ENCODE measurements around the gene ZNF224.

The ZNF224 gene

GRCh38 chr19:44093931-44094765, at the start of gene ZNF224:
ZNF224 (plus strand) TSS chr19:44094361; CDS start chr19:44097874, 3,513 bp downstream.
- Histone ChIP-seq H3K79me2 (ENCODE audit: insufficient read depth, low read length) (peaks cover 47% of the 10 kb centered on the region), H2AFZ (ENCODE audit: low read depth, low read length) (peak within 1 kb of the TSS; percentile 98), H4K20me1 (ENCODE audit: insufficient read depth, low read length) (no peaks in the 10 kb centered on the region; the same call in 1 of the 2 replicates), H3K4me3 (ENCODE audit: low read depth in 1 of 2, low read length in 2 of 2) (peak within 1 kb of the TSS; percentile 90), H3K4me2 (ENCODE audit: insufficient read depth, low read length) (peak within 1 kb of the TSS; percentile 69), H3K27ac (ENCODE audit: low read length) (peak within 1 kb of the TSS; percentile 87), H3K9me3 (ENCODE audit: insufficient read depth, low read length, severe bottlenecking) (no peaks in the 10 kb centered on the region), H3K36me3 (ENCODE audit: insufficient read depth, low read length) (peaks cover 28% of the 10 kb centered on the region), H3K27me3 (ENCODE audit: insufficient read depth, low read length, poor library complexity) (no peaks in the 10 kb centered on the region), H3K9ac (ENCODE audit: low read depth, low read length) (peak within 1 kb of the TSS; percentile 73), H3K4me1 (ENCODE audit: insufficient read depth, low read length) (peaks cover 27% of the 10 kb centered on the region)
- TF ChIP-seq, protein P1, sequence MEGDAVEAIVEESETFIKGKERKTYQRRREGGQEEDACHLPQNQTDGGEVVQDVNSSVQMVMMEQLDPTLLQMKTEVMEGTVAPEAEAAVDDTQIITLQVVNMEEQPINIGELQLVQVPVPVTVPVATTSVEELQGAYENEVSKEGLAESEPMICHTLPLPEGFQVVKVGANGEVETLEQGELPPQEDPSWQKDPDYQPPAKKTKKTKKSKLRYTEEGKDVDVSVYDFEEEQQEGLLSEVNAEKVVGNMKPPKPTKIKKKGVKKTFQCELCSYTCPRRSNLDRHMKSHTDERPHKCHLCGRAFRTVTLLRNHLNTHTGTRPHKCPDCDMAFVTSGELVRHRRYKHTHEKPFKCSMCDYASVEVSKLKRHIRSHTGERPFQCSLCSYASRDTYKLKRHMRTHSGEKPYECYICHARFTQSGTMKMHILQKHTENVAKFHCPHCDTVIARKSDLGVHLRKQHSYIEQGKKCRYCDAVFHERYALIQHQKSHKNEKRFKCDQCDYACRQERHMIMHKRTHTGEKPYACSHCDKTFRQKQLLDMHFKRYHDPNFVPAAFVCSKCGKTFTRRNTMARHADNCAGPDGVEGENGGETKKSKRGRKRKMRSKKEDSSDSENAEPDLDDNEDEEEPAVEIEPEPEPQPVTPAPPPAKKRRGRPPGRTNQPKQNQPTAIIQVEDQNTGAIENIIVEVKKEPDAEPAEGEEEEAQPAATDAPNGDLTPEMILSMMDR (IDR thresholded peaks at IDR 0.05; ENCODE audit: borderline replicate concordance, extremely low read depth, low read length, poor library complexity, severe bottlenecking), result no peak
- DNase-seq (peak; percentile 91), ATAC-seq (ENCODE audit: insufficient read depth, low read depth) (peak; percentile 89)

DNA sequence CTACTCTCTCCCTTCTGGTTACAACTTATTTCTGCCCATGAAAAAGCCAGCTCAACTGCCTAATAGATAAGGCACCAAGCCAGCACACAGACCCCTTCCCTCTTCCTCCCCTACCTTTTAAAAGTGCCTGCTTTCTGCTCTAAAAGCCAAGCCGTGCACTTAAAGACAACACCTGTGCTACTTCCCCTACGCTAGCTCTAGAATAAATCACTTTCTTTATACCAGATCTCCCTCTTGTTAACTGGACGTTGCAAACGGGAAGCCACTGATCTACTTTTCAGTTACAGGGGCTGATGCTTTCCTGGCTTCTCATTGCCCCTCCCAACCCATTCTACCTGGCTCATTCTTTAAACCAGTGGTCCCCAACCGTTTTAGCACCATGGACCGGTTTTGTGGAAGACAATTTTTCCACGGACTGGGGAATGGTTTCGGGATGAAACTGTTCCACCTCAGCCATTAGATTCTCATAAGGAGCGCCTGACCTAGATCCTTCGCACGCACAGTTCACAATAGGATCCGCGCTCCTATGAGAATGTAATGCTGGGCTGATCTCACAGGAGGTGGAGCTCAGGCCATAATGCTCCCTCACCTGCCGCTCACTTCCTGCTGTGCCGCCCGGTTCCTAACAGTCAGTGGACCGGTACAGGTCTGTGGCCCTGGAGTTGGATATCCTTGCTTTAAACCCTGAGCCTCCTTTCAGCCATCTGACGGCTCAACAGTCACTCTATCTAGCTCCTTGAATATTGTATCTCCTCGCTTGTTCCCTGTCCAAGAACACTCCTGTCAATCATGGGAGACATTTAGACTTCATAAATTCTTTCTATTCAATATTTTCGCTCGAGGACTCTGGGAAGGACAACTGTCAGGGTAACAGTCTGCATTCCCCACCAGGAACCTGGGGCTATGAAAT, 43.2 kb upstream of the ZNF224 start:
- Histone ChIP-seq H3K36me3 (ENCODE audit: insufficient read depth, low read length) (peaks cover 4% of the 10 kb centered on the region), H2AFZ (ENCODE audit: low read depth, low read length) (peak overlapping the region; percentile 93), H3K27ac (ENCODE audit: low read length) (peak overlapping the region; percentile 38; the same call in 1 of the 2 replicates), H3K4me1 (ENCODE audit: insufficient read depth, low read length) (peaks cover 18% of the 10 kb centered on the region), H3K9me3 (ENCODE audit: insufficient read depth, low read length, severe bottlenecking) (no peaks in the 10 kb centered on the region), H3K79me2 (ENCODE audit: insufficient read depth, low read length) (peaks cover 2% of the 10 kb centered on the region; the same call in 1 of the 2 replicates), H3K4me2 (ENCODE audit: insufficient read depth, low read length) (peak overlapping the region; percentile 67), H3K4me3 (ENCODE audit: low read depth in 1 of 2, low read length in 2 of 2) (peak overlapping the region; percentile 26 to 73; a peak in 3 of 4 replicates), H4K20me1 (ENCODE audit: insufficient read depth, low read length) (no peaks in the 10 kb centered on the region), H3K9ac (ENCODE audit: low read depth, low read length) (peak overlapping the region; percentile 51; the same call in 1 of the 2 replicates), H3K27me3 (ENCODE audit: insufficient read depth, low read length, poor library complexity) (no peaks in the 10 kb centered on the region)
- no peak for DNase-seq
- no peak for ATAC-seq (ENCODE audit: insufficient read depth, low read depth)
- TF ChIP-seq EZH2 (IDR thresholded peaks at IDR 0.05; ENCODE audit: borderline replicate concordance, low read depth, low read length, severe bottlenecking), result no peak
- TF ChIP-seq, protein P1 (IDR thresholded peaks at IDR 0.05; ENCODE audit: borderline replicate concordance, extremely low read depth, low read length, poor library complexity, severe bottlenecking), result no peak

- no peaks in the 10 kb centered on the region for H3K27me3 ChIP-seq (ENCODE audit: insufficient read depth, low read length, poor library complexity)
- H3K4me2 ChIP-seq (ENCODE audit: insufficient read depth, low read length), result peak within 1 kb of the TSS; percentile 67
- TF ChIP-seq EZH2 (IDR thresholded peaks at IDR 0.05; ENCODE audit: borderline replicate concordance, low read depth, low read length, severe bottlenecking), result no peak
- TF ChIP-seq, protein P1 (IDR thresholded peaks at IDR 0.05; ENCODE audit: borderline replicate concordance, extremely low read depth, low read length, poor library complexity, severe bottlenecking), result no peak
- peak within 1 kb of the TSS; percentile 93 for H2AFZ ChIP-seq (ENCODE audit: low read depth, low read length)
- H3K4me3 ChIP-seq (ENCODE audit: low read depth in 1 of 2, low read length in 2 of 2), result peak within 1 kb of the TSS; percentile 26 to 73; a peak in 3 of 4 replicates
- peak within 1 kb of the TSS; percentile 51 for H3K9ac ChIP-seq (ENCODE audit: low read depth, low read length)
- peak within 1 kb of the TSS; percentile 68 for H3K27ac ChIP-seq (ENCODE audit: low read length)
- ATAC-seq (ENCODE audit: insufficient read depth, low read depth) (peak; percentile 97), DNase-seq (peak; percentile 82)
- no peaks in the 10 kb centered on the region for H4K20me1 ChIP-seq (ENCODE audit: insufficient read depth, low read length)
- H3K36me3 ChIP-seq (ENCODE audit: insufficient read depth, low read length), result peaks cover 4% of the 10 kb centered on the region
- no peaks in the 10 kb centered on the region for H3K9me3 ChIP-seq (ENCODE audit: insufficient read depth, low read length, severe bottlenecking)
- H3K4me1 ChIP-seq (ENCODE audit: insufficient read depth, low read length), result peaks cover 18% of the 10 kb centered on the region
- peaks cover 2% of the 10 kb centered on the region; the same call in 1 of the 2 replicates for H3K79me2 ChIP-seq (ENCODE audit: insufficient read depth, low read length)
These were observed 42.3 kb upstream of the ZNF224 start, which contains the start of gene ZNF223 for GRCh38 chr19:44051650-44052402. ZNF223 (plus strand) TSS chr19:44052036; CDS start chr19:44055177, 3,141 bp downstream.
